ENCODE data around the gene FDX1.

DNA sequence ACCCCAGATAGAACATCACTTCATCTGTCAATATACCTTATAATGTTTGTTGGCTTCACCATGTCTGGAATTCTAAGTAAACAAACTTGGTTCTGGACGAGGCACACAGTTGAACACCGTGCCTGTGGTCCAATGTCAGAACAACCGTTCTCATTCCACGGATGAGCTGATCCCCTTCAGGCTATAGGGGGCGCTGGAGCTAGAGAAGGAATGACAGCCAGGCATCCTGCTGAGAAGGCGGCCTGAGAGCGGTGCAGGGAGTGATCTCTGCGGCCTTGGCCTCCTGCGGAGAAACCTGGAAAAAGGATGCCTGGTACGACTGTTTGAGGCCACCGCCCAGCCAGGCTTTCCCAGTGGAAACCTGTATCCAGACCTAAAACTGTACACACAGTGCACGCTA is 48.7 kb downstream of the FDX1 start:
- TF ChIP-seq, protein P1, sequence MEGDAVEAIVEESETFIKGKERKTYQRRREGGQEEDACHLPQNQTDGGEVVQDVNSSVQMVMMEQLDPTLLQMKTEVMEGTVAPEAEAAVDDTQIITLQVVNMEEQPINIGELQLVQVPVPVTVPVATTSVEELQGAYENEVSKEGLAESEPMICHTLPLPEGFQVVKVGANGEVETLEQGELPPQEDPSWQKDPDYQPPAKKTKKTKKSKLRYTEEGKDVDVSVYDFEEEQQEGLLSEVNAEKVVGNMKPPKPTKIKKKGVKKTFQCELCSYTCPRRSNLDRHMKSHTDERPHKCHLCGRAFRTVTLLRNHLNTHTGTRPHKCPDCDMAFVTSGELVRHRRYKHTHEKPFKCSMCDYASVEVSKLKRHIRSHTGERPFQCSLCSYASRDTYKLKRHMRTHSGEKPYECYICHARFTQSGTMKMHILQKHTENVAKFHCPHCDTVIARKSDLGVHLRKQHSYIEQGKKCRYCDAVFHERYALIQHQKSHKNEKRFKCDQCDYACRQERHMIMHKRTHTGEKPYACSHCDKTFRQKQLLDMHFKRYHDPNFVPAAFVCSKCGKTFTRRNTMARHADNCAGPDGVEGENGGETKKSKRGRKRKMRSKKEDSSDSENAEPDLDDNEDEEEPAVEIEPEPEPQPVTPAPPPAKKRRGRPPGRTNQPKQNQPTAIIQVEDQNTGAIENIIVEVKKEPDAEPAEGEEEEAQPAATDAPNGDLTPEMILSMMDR (IDR thresholded peaks at IDR 0.05; ENCODE audit: poor library complexity, severe bottlenecking): no peak
- TF ChIP-seq POLR2AphosphoS5 (IDR thresholded peaks at IDR 0.05): no peak
- TF ChIP-seq EZH2 (IDR thresholded peaks at IDR 0.05; ENCODE audit: borderline replicate concordance, insufficient read depth, low read length, poor library complexity, severe bottlenecking): no peak
- no peak for TF ChIP-seq TAF1 (IDR thresholded peaks at IDR 0.05; ENCODE audit: low read depth)

Data from neural cell (in vitro differentiated cells).